NOMO-1 (cell line): ENCODE results near the gene FBXW8.

Experiments
- DNase-seq, 2 experiments: peaks; one replicate each; lab custom pipeline; 2025; ENCODE audit not compliant: unreplicated experiment in 2 of 2; lab: John Stamatoyannopoulos, UW

The FBXW8 gene, protein sequence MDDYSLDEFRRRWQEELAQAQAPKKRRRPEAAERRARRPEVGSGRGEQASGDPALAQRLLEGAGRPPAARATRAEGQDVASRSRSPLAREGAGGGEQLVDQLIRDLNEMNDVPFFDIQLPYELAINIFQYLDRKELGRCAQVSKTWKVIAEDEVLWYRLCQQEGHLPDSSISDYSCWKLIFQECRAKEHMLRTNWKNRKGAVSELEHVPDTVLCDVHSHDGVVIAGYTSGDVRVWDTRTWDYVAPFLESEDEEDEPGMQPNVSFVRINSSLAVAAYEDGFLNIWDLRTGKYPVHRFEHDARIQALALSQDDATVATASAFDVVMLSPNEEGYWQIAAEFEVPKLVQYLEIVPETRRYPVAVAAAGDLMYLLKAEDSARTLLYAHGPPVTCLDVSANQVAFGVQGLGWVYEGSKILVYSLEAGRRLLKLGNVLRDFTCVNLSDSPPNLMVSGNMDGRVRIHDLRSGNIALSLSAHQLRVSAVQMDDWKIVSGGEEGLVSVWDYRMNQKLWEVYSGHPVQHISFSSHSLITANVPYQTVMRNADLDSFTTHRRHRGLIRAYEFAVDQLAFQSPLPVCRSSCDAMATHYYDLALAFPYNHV

DNA sequence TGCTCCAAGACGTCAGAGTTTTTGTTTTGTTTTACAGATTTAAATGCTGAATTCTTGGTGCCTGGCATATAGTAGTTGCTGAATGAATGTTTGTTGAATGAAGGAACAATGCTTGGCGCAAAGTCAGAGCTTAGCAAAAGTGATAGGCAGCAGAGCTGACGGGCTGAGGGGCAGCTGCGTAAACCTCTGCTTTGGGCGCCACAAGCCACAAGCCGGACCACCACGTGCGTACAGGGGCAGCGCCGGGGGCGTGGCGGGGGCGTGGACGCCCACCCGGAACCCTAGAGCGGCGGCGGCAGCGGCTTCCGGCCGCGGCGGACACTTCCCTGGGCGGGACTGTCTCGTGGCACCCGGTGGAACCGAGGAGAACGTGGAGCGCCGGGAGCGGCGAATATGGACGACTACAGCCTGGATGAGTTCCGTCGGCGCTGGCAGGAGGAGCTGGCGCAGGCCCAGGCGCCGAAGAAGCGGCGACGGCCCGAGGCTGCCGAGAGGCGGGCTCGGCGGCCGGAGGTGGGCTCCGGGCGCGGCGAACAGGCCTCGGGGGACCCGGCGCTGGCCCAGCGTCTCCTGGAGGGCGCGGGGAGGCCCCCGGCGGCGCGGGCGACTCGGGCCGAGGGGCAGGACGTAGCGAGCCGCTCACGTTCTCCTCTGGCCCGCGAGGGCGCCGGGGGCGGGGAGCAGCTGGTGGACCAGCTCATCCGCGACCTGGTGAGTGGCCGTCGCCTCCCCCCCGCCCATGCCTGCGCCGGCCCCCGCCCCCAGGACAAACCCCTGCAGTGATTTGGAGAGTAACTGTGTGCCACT lies at the start of gene FBXW8:
FBXW8 (plus strand) TSS at position 306 of the 807 bp plus-strand sequence; CDS start at position 394, 88 bp downstream.
- peak; percentile 59 to 81 for DNase-seq

DNA sequence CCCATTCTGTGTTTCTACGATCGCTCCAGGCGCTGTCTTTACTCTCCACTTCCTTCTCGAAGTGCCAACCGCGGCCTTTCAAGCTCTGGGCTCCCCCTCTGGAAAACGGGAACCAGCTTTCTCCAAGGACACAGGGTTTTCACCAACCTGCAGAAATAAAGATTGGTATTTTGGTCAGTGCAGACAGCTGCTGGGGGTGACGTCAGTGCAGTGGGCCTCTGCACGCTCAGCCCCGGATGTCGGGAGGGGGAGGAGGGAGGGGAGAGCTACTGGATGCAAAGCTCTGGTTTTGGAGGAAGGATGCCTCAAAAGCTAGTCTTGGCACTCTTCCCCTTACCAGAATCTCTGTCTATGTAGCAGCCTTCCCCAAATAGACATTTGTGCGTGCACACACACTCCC lies 49.4 kb upstream of the FBXW8 start:
- DNase-seq, result peak in 1 of 2 experiments; percentile 6

DNA sequence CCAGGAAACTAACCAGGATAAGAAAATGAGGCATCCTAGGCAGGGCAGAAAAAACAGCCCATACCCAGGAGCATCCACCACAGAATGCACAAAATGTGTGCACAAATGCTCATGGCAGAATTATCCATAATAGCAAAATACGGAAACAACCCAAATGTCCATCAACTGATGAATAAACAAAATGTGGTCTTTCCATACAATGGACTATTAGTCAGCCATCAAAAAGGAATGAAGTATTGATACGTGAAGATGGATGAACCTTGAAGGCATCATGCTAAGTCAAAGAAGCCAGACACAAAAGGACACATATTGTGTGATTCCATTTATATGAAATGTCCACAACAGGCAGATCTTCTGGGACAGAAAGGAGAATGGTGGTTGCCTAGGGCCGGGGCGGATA lies 48.6 kb upstream of the FBXW8 start:
- no peak for DNase-seq

DNA sequence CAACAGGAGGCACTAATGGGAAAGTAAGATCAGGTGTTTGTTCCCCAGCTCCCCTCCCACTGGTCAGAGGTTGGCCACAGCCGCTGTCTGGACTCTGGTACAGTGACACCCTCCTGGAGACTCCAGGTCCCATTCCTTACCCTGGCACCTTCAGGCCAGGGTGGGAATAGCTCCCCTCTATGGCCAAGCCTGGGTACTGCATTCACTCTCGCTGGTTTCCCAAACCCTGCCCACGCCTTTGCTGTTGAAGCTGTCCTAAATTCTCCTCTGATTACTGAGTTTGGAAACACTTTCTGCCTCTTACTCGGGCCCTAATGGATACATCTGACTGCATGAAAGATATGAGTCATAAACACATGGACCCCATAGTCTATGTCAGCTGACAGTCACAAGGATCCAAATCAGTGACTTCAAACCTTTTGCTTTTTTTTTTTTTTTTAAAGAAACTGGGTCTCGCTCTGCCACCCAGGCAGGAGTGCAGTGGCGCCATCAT lies 47.4 kb upstream of the FBXW8 start:
- DNase-seq, result no peak

DNA sequence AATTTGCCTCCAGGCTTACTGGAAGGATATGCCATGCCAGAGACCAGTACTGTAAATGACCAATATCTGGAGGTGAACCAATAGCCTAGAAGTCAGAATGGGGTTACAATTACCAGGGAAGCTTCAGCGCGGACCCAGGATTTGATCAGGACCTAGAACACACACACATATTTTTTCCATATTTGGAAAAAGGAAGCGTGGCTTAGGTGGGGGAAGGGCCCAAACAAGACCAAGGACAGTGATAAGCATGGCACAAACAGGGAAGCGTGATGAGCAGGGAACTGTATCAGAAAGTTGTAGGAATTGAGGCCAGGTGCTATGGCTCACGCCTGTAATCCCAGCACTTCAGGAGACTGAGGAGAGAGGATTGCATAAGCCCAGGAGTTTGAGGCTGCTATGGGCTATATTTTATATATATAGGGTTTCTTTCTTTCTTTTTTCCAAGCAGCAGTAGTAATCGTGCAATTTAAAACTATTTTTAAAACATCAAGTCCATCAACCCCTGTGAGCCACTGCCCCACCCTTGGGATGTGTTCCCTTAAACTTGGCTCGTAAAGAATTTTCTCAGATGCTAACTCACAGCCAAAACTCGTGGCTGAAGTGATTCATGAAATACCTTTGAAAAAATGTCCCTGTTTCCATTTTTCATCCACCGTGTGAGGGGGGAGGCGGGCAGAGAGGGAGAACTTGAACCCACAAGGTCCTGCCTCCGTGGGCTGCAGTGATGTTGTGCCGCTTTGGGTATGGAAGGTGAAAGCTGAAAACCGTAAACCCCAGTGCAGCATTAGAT lies 46.2 kb upstream of the FBXW8 start:
- DNase-seq, result no peak

DNA sequence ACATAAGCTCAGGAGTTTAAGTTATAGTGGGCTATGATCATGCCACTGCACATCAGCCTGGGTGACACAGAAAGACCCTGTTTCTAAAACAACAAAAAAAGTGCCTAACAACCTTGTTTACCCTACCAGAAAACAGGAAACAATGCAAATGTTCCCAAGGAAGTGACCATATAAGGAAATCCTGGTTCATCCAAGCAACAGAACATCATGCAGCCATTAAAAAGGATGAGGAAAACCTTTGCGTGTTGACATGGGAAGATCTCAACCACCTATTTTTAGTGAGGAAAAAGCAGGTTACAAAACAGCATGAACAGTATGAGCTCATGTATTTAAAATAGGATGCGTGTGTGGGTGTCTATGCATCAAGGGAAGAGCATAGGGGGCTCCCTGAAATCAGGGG lies 43.2 kb upstream of the FBXW8 start:
- DNase-seq, result no peak

DNA sequence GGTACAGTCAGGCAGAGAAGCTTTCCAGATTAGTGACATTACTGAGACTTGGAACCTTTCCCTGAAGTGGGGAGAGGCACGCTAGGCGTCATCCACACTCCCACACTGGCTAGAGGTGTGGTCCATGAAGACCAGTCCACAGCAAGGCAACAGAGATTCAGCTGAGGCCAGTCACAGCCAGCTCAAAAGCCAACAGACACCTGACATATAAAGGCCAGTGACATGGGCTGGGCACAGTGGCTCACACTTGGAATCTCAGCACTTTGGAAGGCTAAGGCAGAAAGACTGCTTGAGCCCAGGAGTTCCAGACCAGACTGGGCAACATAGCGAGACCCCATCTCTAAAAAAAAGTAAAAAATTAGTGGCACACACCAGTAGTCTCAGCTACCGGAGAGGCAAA lies 40.4 kb upstream of the FBXW8 start:
- DNase-seq, result no peak

DNA sequence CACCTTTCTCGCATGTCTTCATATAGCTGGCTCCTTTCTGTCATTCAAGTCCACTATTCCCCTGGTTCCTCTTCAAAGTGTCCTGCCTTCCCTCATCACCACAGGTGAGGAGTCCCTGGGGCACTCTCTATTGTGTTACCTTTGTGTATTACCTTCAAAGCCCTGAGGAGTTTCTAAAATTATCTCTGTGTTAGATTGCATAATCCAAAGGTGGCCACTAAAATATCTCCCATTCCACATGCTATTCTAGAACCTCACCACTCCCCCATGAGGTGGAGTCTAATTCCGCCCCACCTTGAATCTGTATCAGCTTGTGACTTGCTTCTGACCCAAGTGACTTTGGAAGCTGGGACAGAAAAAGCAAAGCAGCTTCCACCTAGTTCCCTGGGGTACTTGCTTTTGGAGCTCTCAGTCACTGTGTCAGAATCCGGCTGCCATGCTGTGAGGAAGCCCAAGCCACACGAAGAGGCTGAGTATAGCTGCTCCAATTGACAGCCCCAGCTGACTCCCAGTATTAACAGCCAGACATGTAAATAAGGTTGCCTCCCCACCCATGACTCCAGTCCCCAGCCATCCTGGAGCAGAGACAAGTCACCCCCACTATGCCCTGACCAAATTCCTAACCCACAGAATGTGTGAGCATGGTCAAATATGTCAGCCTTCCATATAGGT lies 36.3 kb upstream of the FBXW8 start:
- DNase-seq, result no peak

DNA sequence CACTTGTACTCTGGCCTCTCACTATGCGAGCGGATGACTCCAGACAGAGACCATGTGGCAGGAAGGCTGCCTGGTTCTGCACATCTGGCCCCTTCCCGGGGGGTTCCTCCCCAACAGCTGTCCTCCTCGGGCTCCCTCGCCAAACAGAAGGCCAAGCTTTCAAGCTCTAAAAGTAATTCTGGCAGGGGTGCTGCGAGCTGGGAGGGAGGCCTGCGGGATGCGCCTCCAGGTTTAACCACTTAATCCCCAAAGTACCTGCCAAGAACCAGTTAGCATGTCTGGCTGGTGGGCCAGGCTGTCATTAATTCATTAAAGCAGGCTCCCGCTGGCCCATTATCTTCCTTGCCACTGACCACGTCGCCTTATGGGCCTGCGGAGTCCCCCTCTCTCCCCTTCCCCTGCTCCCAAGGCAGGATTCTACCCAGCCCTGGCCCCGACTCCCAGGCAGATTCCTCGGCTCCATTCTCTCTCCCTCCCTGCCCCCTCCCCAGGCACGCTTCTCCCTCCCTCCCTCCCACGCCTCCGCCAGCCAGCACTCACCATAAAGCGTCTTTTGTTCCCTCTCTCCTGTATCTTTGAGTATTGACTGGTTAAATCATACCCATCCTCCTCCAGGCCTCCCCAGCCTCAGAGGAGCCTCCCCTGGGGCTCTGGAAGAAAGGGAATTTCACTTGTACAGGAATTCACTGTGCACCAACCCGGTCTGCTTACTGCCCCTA lies 34.4 kb upstream of the FBXW8 start:
- DNase-seq, result no peak

DNA sequence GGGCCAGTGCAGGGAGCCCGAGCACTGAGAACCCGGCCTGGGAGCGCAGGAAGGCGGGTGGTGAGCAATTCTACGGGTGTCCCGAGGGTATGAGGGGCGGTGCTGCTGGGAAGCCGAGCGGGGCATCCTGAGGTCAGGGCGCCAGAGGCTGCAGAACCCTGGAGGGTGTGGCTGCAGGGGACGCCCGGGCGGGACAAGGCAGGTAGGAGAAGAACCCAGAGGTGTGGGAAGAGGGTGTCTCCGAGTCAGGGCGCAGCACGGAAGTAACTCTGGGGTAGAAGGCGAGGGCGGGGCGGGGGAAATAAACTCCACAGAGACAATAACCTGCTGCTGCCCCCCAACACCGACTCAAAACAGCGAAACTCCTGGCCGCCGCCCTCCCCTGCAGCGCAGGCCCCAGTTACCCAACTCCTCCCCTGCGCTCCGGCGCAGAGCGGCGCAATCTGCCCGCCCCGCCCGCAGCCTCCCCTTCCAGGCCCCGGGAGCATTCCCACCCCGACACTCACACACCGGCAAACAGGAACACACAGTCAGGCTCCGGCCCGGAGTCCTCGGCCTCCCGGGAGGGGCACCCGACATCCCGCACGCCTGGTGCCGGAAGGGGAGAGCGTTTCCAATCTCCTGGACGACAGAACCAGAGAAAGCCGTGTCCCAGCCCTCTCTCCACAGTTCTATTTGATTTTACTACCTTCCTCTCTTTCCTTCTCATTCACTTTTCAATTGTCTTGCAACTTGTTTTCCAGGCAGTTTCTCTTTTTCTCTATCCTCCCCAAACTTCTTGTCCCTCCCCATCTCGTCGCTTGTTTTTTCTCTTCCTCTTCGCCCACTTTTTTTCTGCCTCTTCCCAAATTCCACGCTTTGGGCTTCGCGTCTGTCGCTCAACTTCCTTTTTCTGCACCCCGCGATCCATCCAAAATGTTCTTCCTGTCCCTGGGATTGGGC lies 31.9 kb upstream of the FBXW8 start:
- no peak for DNase-seq

DNA sequence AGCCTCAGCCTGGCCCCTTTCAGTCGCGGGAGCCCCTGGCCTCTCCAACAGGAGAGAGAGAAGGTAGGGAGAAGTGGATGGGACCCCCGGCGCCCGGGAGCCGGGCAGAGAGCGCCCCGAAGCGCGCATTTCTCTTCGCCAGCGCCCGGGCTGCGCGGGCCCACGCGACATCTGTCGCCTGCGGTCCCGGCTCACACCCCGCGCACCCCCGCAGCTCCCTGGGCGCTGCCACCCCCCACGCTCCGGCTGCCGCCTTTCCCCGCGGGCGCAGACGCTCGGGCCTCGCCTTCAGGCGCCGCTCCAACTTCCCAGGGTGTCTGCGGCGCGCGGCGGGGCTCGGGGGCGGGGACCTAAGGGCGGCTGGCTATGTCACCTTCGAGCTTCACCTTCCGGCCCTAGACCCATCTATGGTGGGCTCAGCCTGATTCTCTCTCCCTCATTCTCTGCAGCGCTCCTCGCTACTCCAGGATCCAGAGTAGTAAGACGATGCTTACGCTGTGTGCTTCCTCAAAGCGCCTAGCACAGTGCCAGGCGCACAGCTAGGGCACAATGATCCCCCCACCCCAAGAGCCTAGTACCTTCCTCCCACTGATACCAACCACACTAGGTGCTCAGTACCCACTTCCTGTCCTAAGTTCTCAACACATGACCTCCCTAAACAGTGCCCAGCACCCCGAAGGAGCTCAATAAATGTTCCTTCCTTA lies 31.1 kb upstream of the FBXW8 start:
- no peak for DNase-seq

DNA sequence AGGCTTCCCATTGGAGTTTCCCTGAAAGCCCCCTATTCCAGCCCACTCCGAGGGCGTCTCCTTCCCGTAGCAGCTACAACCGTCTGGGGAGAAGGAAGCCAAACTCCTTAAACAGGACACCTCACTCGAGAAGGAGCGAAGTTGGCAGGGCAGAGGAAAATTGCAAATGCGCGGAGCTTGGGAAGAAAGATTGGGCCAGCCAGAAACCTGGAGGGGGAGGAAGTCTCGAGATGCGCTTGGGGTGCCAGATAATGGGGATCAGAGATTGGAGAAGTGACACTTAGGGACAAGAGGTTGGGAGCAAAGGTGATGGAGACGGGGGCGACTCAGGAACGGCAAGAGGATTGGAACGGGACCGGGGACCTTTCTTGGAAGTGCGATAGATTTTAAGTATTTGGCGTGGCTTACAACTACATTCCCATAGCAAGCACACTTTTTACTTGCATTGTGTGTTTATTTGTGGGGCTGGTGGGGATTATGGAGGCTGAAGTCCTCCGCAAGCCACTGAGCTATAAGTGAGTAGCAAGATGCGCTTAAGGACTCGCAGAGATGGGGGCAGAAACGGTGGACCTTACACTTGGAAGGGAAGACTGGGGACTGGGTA lies 30.4 kb upstream of the FBXW8 start:
- DNase-seq, result no peak

DNA sequence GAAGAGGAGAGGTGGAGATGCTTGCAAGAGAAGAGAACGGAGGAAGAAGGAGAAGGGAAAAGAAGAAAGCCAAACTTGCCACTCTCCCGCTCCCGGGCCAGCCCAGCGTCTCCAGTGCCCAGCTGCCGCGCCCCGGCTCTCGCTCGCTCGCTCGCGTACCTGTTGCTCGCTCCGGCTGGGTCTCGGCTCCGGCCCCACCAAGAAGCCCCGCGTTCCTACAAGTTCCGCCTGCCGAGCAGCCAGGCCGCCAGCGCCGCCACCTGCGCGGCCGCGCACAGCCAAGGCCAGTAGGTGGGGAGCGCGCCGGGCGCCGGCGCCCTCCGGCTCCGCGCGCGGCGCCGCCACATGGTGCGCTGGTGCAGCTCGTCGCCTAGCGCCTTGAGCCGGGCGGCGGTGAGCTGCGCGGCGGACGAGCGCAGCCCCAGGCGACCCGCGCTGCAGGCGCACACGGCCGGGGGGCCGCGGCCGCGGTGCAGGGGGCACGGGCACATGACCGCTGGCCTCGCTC lies 29.9 kb upstream of the FBXW8 start:
- DNase-seq, result peak; percentile 33 to 41

DNA sequence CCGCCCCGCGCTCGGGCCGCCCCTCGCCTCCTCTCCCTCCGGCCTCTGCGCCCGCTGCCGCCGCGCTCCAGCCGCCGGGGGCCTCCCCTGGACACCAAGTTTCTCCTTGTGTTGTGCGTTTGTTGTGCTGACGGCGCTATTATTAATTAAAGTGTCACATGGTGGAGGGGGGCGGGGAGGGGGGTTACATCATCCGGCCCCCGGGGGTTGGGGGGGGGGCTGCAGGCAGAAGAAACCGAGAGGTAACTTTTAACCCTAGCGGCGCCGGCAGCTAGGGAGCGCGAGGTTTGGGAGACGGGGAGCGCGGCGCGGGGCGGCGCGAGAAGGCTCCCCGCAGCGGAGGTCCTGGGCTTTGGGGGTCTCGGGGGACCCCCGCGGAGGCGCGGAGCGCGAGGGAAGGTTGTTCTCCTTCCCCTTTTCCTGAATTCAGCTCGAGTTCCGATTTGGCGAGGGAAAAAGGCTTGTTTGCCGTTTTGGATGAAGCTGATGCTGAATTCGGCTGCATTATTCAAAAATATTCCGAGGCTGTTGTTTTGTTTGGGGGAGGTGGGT lies 29.3 kb upstream of the FBXW8 start, which contains the start of gene HRK:
HRK (minus strand) TSS at position 117 of the 552 bp plus-strand sequence. CDS start 134 bp downstream, outside the sequence.
- peak in 1 of 2 experiments; percentile 36 for DNase-seq

DNA sequence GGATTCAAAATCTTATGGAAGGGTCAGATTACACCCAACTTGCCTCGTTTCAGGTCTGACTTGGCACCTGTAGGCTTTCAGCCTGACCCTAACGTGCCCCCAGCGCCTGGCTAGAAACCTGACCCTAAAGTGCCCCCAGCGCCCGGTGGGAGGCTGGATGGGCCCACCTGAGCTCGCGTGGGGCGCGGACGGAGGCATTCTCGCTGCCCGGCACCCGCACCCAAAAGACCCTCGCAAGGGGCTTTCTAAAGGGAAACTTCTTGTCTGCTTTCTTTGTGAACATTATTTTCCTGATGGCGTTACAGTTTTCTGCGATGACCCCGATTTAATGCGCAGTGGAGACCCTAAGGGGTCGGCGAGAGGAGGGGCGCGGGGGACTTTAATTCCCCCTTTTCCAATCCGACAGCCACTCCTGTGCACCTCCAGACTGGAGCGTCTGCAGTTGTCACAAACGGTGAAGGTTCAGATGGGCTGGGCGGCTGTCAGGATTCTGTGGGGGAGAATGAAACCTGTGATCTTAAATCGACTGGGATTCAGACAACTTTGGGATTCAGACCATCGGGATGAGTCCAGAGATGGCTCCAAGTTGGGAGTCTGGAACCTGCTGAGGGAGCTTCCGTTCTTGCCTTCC lies 28.8 kb upstream of the FBXW8 start:
- DNase-seq, result no peak

DNA sequence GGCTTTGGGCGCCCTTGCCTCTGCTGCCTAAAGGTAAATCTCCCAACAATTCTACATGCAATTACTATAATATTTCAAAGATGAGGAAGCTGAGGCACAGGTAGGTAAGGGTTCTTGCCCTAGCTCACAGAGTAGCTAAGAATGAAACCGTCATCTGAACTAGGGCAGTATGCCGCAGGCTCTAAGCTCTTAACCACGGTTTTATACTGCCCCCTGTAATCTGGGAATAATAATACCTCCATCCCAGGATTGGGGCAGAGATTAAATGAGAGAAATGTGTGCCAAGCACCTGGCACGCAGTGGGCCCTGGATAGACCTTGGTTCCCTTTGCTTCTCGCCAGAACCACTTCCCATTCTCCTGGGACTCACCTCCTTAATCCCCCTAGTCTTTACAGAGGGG lies 28.0 kb upstream of the FBXW8 start:
- DNase-seq, result no peak
